GM21367 (cell line): ENCODE data around the gene CABLES1.
"Not testable (repeated sequence)": the region's sequence is repeated elsewhere in the genome, so short reads cannot be mapped to it uniquely, and the experiment has no call there.

Experiments used
- ATAC-seq: cut with Tn5 transposase; IDR thresholded peaks from one replicate; pipeline ENCODE4 v1.9.1; 2021; ENCODE audit not compliant: unreplicated experiment

The CABLES1 gene

GRCh38 chr18:23259701-23260681, 124.7 kb downstream of the CABLES1 start:
- ATAC-seq = peak; percentile 57

GRCh38 chr18:23260926-23261590, 125.8 kb downstream of the CABLES1 start:
- ATAC-seq = no peak

GRCh38 chr18:23263551-23264235, 128.4 kb downstream of the CABLES1 start:
- ATAC-seq = no peak

- ATAC-seq = no peak
Measured at GRCh38 chr18:23265682-23266399, 130.6 kb downstream of the CABLES1 start.

- ATAC-seq = peak; percentile 53
Measured at GRCh38 chr18:23266717-23267446, 131.6 kb downstream of the CABLES1 start.

- ATAC-seq = no peak
Measured at GRCh38 chr18:23267447-23267776, 132.1 kb downstream of the CABLES1 start.

GRCh38 chr18:23268641-23269040, 133.4 kb downstream of the CABLES1 start:
- ATAC-seq = no peak

GRCh38 chr18:23269068-23269467, 133.8 kb downstream of the CABLES1 start:
- ATAC-seq = not testable (repeated sequence)

- ATAC-seq = no peak
Measured at GRCh38 chr18:23269928-23270327, 134.6 kb downstream of the CABLES1 start.

- ATAC-seq = no peak
Measured at GRCh38 chr18:23270986-23271680, 135.8 kb downstream of the CABLES1 start.

GRCh38 chr18:23272498-23273232, 137.4 kb downstream of the CABLES1 start:
- no peak for ATAC-seq

- ATAC-seq = no peak
Measured at GRCh38 chr18:23273443-23273966, 138.2 kb downstream of the CABLES1 start.

- no peak for ATAC-seq
Measured at GRCh38 chr18:23274638-23275482, 139.6 kb downstream of the CABLES1 start.

GRCh38 chr18:23276451-23276850, 141.2 kb downstream of the CABLES1 start:
- no peak for ATAC-seq

GRCh38 chr18:23277399-23277798, 142.1 kb downstream of the CABLES1 start:
- no peak for ATAC-seq

- ATAC-seq = no peak
Measured at GRCh38 chr18:23279931-23280330, 144.6 kb downstream of the CABLES1 start.

- no peak for ATAC-seq
Measured at GRCh38 chr18:23280844-23281243, 145.6 kb downstream of the CABLES1 start.
